ENCODE measurements around the gene FCHO2. TPM values are rescaled to one million over a fixed set of nuclear protein-coding genes. Genes with fewer than 3 reads are reported as not detected.
"Not testable (repeated sequence)": the region's sequence is repeated elsewhere in the genome, so short reads cannot be mapped to it uniquely, and the experiment has no call there.

FCHO2 gene
- polyA plus RNA-seq, 6 donors from 2014 or later: 2.2 to 3.7 (median 3.1) TPM; not detected in 1

DNA sequence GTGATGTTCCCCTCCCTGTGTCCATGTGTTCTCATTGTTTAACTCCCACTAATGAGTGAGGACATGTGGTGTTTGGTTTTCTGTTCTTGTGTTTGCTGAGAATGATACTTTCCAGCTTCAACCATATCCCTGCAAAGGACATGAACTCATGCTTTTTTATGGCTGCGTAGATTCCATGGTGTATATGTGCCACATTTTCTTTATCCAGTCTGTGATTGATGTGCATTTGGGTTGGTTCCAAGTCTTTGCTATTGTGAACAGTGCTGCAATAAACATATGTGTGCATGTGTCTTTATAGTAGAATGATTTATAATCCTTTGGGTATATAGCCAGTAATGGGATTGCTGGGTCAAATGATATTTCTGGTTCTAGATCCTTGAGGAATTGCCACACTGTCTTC is 21.0 kb downstream of the FCHO2 start:
- H3K27ac Mint-ChIP-seq; H3K27me3 Mint-ChIP-seq; ATAC-seq (ENCODE audit: low read depth in 2 of 2); DNase-seq; H3K9me3 Mint-ChIP-seq; H3K36me3 Mint-ChIP-seq; H3K4me3 Mint-ChIP-seq: not testable (repeated sequence)
- H3K4me1 Mint-ChIP-seq: peaks cover 0 to 19% (median 2%) of the 10 kb centered on the region in 3 donors

DNA sequence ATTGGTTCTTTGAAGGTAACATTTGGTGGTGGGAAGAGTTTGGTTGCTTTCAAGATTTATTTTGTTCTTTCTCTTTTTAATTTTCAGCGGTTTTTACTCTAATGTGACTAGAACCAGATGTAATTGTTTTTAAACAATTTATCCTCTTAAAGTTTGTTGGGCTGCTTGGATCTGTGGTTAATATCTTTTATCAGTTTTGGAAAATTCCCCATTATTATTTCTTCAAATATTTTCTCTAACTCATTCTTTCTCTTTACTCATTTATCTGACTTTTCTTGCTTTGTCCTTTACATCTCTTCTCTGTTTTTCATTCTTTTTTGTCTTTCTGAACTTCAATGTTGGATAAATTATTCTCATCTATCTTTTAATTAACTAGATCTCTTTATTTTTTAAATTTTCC is 29.9 kb downstream of the FCHO2 start:
- peak overlapping the region in 1 of 6 donors; percentile 32 for H3K27ac Mint-ChIP-seq
- no peak for ATAC-seq (ENCODE audit: low read depth in 2 of 2)
- no peaks in the 10 kb centered on the region for H3K9me3 Mint-ChIP-seq
- DNase-seq: no peak
- H3K36me3 Mint-ChIP-seq: peaks cover 5 to 13% of the 10 kb centered on the region in 2 donors
- no peaks in the 10 kb centered on the region for H3K4me1 Mint-ChIP-seq
- H3K4me3 Mint-ChIP-seq: no peak overlapping the region
- H3K27me3 Mint-ChIP-seq: no peaks in the 10 kb centered on the region

DNA sequence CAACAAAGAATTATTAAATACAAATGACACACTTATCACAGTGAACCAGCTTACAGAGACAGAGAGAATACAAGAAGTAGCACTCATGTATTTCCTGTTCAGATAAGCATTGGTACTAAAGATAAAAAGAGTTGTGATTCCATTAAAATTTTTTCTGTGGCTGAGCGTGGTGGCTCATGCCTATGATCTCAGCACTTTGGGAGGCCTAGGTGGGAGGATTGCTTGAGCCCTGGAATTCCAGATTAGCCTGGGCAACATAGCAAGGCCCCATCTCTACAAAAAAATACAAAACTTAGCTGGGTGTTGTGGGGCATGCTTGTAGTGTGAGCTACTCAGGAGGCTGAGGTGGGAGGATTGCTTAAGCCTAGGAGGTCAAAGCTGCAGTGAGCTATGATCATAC is 32.9 kb downstream of the FCHO2 start:
- no peak for ATAC-seq (ENCODE audit: low read depth in 2 of 2)
- Mint-ChIP-seq H3K27me3 (no peaks in the 10 kb centered on the region), H3K36me3 (peaks cover 27 to 33% of the 10 kb centered on the region in 2 donors), H3K4me3 (no peak overlapping the region), H3K9me3 (peaks cover 0 to 7% (median 4%) of the 10 kb centered on the region in 7 donors), H3K27ac (no peak overlapping the region), H3K4me1 (no peaks in the 10 kb centered on the region)
- no peak for DNase-seq

DNA sequence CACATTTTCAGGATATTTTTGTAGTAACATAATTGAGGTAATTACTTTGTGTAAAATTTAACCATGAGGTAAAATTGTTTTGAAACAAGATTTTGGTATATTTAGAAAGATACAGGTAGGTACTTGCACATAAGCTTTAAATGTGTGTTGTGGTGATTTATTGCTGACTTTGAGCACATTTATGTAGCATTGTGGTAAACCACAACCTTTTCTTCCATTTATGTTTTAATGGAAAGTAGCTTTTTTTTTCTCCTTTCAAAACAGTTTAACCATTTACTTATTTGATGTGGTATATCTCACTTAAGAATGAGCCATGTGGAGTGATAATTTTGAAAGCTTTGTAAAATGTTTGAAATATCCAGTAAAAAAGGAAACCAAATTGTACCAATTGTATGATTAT is 35.6 kb downstream of the FCHO2 start:
- Mint-ChIP-seq H3K9me3 (peaks cover 4 to 15% (median 10%) of the 10 kb centered on the region in 7 donors), H3K36me3 (peaks cover 33 to 38% of the 10 kb centered on the region in 2 donors), H3K27me3 (no peaks in the 10 kb centered on the region), H3K4me3 (no peak overlapping the region), H3K4me1 (no peaks in the 10 kb centered on the region), H3K27ac (no peak overlapping the region)
- ATAC-seq (ENCODE audit: low read depth in 2 of 2): no peak
- DNase-seq: no peak

DNA sequence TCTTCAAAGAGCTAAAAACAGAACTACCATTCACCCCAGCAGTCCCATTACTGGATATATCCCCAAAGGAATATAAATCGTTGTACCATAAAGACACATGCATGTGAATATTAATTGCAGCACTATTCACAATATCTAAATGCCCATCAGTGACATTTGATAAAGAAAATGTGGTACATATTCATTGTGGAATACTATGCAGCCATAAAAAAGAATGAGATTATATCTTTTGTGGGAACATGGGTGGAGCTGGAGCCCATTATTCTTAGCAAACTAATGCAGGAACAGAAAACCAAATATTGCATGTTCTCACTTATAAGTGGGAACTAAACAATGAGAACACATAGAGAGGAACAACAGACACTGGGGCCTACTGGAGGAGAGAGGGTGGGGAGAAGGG is 38.7 kb downstream of the FCHO2 start:
- DNase-seq (no peak), ATAC-seq (ENCODE audit: low read depth in 2 of 2) (no peak)
- Mint-ChIP-seq H3K36me3 (peaks cover 37 to 40% of the 10 kb centered on the region in 2 donors), H3K9me3 (peaks cover 4 to 15% (median 12%) of the 10 kb centered on the region in 7 donors), H3K4me1 (no peaks in the 10 kb centered on the region), H3K27ac (no peak overlapping the region), H3K27me3 (no peaks in the 10 kb centered on the region), H3K4me3 (no peak overlapping the region)

DNA sequence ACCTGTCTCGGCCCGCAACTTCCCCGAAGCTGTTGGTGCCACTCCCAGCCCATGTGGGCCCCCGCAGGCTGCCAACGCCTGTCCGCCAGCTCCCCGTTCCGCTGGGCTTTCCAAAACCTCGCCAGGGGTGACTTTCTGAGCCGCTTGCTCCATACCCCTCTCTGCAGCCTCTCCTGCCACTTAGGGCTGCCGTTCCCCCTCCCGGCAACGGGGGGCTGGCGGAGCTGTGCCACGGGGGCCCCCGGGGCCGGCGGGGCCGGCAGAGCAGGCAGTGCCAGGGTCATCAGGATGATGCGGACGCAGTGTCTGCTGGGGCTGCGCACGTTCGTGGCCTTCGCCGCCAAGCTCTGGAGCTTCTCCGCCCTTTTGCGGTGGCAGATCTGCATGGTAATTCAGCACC is 40.8 kb downstream of the FCHO2 start:
- H3K4me1 Mint-ChIP-seq: no peaks in the 10 kb centered on the region

DNA sequence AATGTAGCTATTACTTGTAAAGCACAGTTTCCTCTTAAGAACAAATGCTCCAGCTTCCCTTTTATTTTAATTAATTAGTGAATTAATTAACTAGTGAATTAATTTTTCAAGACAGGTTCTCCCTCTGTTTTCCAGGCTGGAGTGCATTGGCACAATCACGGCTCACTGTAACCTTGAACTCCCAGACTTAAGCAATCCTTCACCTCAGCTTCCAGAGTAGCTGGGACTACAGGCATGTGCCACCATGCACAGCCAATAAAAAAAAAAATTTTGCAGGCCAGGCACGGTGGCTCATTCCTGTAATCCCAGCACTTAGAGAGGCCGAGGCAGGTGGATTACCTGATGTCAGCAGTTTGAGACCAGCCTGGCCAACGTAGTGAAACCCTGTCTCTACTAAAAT is 44.1 kb downstream of the FCHO2 start:
- ATAC-seq (ENCODE audit: low read depth in 2 of 2) (no peak), DNase-seq (no peak)
- H3K36me3 Mint-ChIP-seq: peaks cover 5 to 7% of the 10 kb centered on the region in 2 donors
- H3K27ac Mint-ChIP-seq: no peak overlapping the region
- H3K27me3 Mint-ChIP-seq: no peaks in the 10 kb centered on the region
- H3K4me3 Mint-ChIP-seq: no peak overlapping the region
- no peaks in the 10 kb centered on the region for H3K4me1 Mint-ChIP-seq
- peaks cover 0 to 2% (median 0%) of the 10 kb centered on the region in 7 donors for H3K9me3 Mint-ChIP-seq

More for the DNA sequence above, 40.8 kb downstream of the FCHO2 start:
- H3K9me3 Mint-ChIP-seq: peaks cover 4 to 15% (median 12%) of the 10 kb centered on the region in 7 donors
- H3K27me3 Mint-ChIP-seq: no peaks in the 10 kb centered on the region
- peaks cover 31 to 34% of the 10 kb centered on the region in 2 donors for H3K36me3 Mint-ChIP-seq
- DNase-seq: no peak
- H3K27ac Mint-ChIP-seq: peak overlapping the region in 1 of 6 donors; percentile 56
- ATAC-seq (ENCODE audit: low read depth in 2 of 2): no peak
- no peak overlapping the region for H3K4me3 Mint-ChIP-seq

DNA sequence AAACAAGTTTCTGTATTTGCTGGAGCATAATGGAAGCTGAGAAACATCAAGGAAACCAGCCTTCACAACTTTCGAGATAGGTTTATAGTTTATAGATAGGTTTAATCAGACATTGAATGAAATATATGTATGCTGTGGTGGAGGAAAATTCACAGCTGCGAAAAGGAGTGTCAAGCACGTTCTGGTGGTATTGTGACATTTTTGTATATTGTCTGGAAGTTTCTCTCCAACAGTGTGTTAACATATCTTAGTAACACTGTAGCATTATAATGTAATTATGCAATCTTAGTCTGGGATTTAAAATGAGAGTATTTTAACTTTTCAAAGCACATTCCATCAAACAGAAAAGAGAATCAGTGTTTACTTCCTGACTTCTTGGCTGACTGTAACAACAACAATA is 50.0 kb downstream of the FCHO2 start:
- H3K4me1 Mint-ChIP-seq: no peaks in the 10 kb centered on the region
- ATAC-seq (ENCODE audit: low read depth in 2 of 2): no peak
- H3K9me3 Mint-ChIP-seq: no peaks in the 10 kb centered on the region
- no peak for DNase-seq
- H3K4me3 Mint-ChIP-seq: no peak overlapping the region
- no peak overlapping the region for H3K27ac Mint-ChIP-seq
- H3K27me3 Mint-ChIP-seq: no peaks in the 10 kb centered on the region
- no peaks in the 10 kb centered on the region for H3K36me3 Mint-ChIP-seq

DNA sequence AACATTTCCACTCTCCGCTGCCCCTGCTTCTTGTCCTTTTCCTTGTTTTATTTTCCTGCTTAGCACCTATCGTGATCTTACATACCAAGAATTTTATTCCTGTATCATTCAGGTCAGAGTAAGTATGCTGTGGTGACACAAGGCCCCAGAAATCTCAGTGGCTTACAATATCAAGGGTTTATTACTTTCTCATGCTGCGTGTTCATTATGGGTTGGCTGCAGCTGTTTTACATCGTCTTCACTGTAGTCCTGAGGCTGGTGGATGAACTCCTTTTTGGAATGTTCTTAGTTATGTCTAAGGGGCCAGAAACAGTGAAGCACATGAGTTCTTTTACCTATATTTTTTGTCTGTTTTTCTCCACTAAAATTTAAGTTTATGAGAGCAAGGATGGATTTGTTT is 51.2 kb downstream of the FCHO2 start:
- Mint-ChIP-seq H3K9me3 (peaks cover 0 to 2% (median 0%) of the 10 kb centered on the region in 7 donors), H3K27ac (no peak overlapping the region), H3K27me3 (no peaks in the 10 kb centered on the region), H3K4me3 (no peak overlapping the region), H3K36me3 (no peaks in the 10 kb centered on the region), H3K4me1 (no peaks in the 10 kb centered on the region)
- ATAC-seq (ENCODE audit: low read depth in 2 of 2) (no peak), DNase-seq (no peak)

DNA sequence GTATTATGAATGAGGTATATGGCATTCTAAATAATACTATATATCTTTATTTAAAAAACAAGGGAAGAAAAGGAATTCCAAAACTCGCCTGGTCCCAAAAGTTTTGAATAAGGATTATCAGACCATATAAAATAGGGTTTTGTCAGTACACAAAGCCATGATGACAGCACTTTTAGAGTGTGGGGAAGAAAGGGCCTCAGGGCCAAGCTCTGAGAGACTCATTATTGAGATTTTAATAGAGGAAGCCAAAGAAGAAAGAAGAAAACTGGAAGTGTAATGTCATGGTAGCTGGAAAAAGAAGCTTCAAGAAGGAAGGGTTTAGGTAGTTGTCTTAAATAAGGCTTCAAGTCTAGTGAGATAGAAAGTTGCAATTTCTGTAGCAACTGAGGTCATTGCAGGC is 53.0 kb downstream of the FCHO2 start:
- Mint-ChIP-seq H3K4me1 (no peaks in the 10 kb centered on the region), H3K27ac (peak overlapping the region in 1 of 6 donors; percentile 40), H3K36me3 (no peaks in the 10 kb centered on the region), H3K9me3 (peaks cover 0 to 2% (median 0%) of the 10 kb centered on the region in 7 donors), H3K27me3 (no peaks in the 10 kb centered on the region), H3K4me3 (no peak overlapping the region)
- DNase-seq (no peak), ATAC-seq (ENCODE audit: low read depth in 2 of 2) (no peak)

DNA sequence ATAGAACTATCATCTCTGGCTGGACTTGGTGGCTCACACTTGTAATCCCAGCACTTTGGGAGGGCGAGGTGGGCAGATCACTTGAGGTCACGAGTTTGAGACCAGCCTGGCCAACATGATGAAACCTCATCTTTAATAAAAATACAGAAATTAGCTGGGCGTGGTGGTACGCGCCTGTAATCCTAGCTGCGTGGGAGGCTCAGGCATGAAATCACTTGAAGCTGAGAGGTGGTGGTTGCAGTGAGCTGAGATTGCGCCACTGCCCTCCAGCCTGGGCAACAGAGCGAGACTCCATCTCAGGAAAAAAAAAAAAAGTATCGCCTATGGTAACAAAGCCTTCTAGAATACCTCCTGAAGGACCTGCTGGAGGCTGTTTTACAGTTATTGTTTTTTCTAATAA is 55.8 kb downstream of the FCHO2 start:
- H3K36me3 Mint-ChIP-seq; DNase-seq; H3K27ac Mint-ChIP-seq; H3K4me1 Mint-ChIP-seq; H3K9me3 Mint-ChIP-seq; H3K4me3 Mint-ChIP-seq; ATAC-seq (ENCODE audit: low read depth in 2 of 2); H3K27me3 Mint-ChIP-seq: not testable (repeated sequence)

DNA sequence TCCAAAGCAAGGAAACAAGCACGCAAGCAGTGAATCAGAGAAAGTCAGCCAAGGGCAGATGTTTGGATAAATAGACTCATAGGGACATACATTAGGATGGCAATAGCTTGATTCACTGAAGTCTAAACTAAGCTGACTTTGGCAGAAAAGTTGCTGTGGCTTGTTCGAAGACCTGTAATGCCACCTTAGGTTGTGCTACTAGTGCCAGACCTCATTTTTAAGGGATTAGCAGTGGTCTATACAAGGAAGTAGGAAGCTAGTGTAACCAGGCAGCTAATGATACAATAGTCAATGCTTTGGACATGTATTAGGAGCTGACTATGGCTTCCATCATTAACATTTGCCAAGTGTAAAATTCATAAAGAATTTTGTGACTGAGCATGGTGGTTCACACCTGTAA is 63.1 kb downstream of the FCHO2 start:
- ATAC-seq (ENCODE audit: low read depth in 2 of 2) (no peak), DNase-seq (no peak)
- H3K4me1 Mint-ChIP-seq: no peaks in the 10 kb centered on the region
- no peak overlapping the region for H3K4me3 Mint-ChIP-seq
- H3K36me3 Mint-ChIP-seq: peaks cover 0 to 8% of the 10 kb centered on the region in 2 donors
- no peaks in the 10 kb centered on the region for H3K9me3 Mint-ChIP-seq
- H3K27ac Mint-ChIP-seq: no peak overlapping the region
- no peaks in the 10 kb centered on the region for H3K27me3 Mint-ChIP-seq

DNA sequence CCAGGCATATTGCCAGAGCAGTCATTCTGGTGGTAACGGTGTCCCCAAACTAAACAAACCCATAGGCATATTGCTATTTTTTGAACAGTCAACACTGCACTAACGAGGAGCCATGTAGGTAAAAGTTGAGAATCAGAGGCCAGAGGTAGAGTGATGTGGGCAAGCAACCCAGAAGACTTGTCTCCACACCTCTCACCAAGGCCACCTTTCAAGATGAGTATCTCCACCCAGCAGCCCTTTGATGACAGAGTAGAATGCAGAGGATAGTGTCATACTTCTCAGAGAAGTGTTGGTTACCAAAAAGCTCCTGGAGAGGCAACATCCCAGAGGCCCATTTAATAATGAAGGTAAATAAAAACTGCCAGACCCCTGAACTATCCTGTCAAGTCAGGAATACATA is 63.9 kb downstream of the FCHO2 start:
- no peak overlapping the region for H3K4me3 Mint-ChIP-seq
- no peaks in the 10 kb centered on the region for H3K27me3 Mint-ChIP-seq
- no peaks in the 10 kb centered on the region for H3K9me3 Mint-ChIP-seq
- H3K4me1 Mint-ChIP-seq: no peaks in the 10 kb centered on the region
- ATAC-seq (ENCODE audit: low read depth in 2 of 2): no peak
- H3K27ac Mint-ChIP-seq: peak overlapping the region in 1 of 6 donors; percentile 76
- no peak for DNase-seq
- peaks cover 0 to 8% of the 10 kb centered on the region in 2 donors for H3K36me3 Mint-ChIP-seq

DNA sequence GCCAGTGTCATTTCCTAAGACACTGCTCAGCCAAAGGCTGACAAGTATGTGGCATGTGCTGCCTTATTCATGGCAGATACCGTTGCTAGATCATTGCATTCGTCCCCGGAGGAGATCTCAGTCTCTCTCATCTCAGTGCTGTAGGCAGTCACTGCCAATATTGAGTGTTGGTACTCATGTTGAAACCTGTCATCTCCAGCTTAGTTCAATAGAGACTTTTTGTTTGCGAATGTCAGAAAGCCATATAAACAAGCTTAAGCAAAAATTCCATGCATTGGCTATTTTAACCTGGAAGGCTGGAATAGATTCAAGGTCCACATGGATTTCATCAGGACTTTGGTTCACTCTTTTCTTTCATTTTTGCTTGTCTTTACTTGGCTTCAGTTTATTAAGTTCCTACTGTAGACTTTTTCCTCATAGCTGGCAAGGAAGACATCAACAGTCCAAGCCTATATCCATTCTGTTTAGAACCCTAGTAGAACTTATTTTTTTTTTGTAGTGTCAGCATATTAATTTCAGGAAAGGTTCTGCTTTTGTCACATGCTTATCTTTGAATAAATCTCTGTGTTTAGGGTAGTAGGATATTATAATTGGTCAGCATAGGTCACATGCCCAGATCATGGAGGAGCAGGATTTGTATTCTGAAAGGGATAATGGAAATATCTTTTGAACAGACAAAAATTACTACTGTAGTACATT is 66.8 kb downstream of the FCHO2 start:
- no peaks in the 10 kb centered on the region for H3K27me3 Mint-ChIP-seq
- no peak for ATAC-seq (ENCODE audit: low read depth in 2 of 2)
- no peaks in the 10 kb centered on the region for H3K4me1 Mint-ChIP-seq
- H3K36me3 Mint-ChIP-seq: peaks cover 0 to 8% of the 10 kb centered on the region in 2 donors
- H3K4me3 Mint-ChIP-seq: no peak overlapping the region
- H3K9me3 Mint-ChIP-seq: no peaks in the 10 kb centered on the region
- no peak overlapping the region for H3K27ac Mint-ChIP-seq
- no peak for DNase-seq
